WTC11 (cell line): ENCODE data around the gene F2.

Experiments used
- AFF4 ChIP-seq: sonication (generic); formaldehyde crosslinking; IDR thresholded peaks from 2 replicates; pipeline ENCODE4 v1.8.1; 2023; ENCODE audit warnings: mild to moderate bottlenecking, missing genetic modification reagents, borderline replicate concordance
- ATF2 ChIP-seq: sonication (generic); formaldehyde crosslinking; IDR thresholded peaks from 2 replicates; pipeline ENCODE4 v1.8.1; 2022; ENCODE audit warnings: low read depth, missing genetic modification reagents, borderline replicate concordance
- ATF3 ChIP-seq: sonication (generic); formaldehyde crosslinking; conservative IDR thresholded peaks from 2 replicates; pipeline ENCODE4 v1.8.1; 2022; ENCODE audit warnings: mild to moderate bottlenecking, missing genetic modification reagents
- CTCF ChIP-seq: fragments of 200-600 bp; IDR thresholded peaks from 2 replicates; pipeline ENCODE4 v1.8.0; 2022; ENCODE audit warnings: antibody characterized with exemption
- E2F1 ChIP-seq: sonication (generic); formaldehyde crosslinking; IDR thresholded peaks from 2 replicates; pipeline ENCODE4 v1.8.0; 2022; ENCODE audit warnings: mild to moderate bottlenecking, missing genetic modification reagents
- GABPB1 ChIP-seq: sonication (generic); formaldehyde crosslinking; IDR thresholded peaks from 2 replicates; pipeline ENCODE4 v1.8.1; 2023; ENCODE audit warnings: mild to moderate bottlenecking, missing genetic modification reagents
- IRF2 ChIP-seq: sonication (generic); formaldehyde crosslinking; IDR thresholded peaks from 2 replicates; pipeline ENCODE4 v1.8.0; 2022; ENCODE audit warnings: low read depth, missing genetic modification reagents, borderline replicate concordance
- JUN ChIP-seq: sonication (generic); formaldehyde crosslinking; IDR thresholded peaks from 2 replicates; pipeline ENCODE4 v1.8.0; 2023; ENCODE audit warnings: mild to moderate bottlenecking, missing genetic modification reagents
- MAX ChIP-seq: sonication (generic); formaldehyde crosslinking; IDR thresholded peaks from 2 replicates; pipeline ENCODE4 v1.8.0; 2022; ENCODE audit warnings: mild to moderate bottlenecking, missing genetic modification reagents
- SP1 ChIP-seq: sonication (generic); formaldehyde crosslinking; conservative IDR thresholded peaks from 2 replicates; pipeline ENCODE4 v1.8.1; 2022; ENCODE audit warnings: missing genetic modification reagents
- TEAD4 ChIP-seq: sonication (generic); formaldehyde crosslinking; IDR thresholded peaks from 2 replicates; pipeline ENCODE4 v1.8.0; 2022; ENCODE audit warnings: mild to moderate bottlenecking, missing genetic modification reagents
- ZBTB21 ChIP-seq: sonication (generic); formaldehyde crosslinking; IDR thresholded peaks from 2 replicates; pipeline ENCODE4 v1.8.1; 2023; ENCODE audit warnings: mild to moderate bottlenecking, missing genetic modification reagents, borderline replicate concordance
- ZNF232 ChIP-seq: sonication (generic); formaldehyde crosslinking; IDR thresholded peaks from 2 replicates; pipeline ENCODE4 v1.8.0; 2022; ENCODE audit warnings: mild to moderate bottlenecking, missing genetic modification reagents
- ZNF425 ChIP-seq: fragments of 250-450 bp; sonication (Bioruptor Pico); conservative IDR thresholded peaks from 2 replicates; pipeline ENCODE4 v1.9.0; 2021; ENCODE audit warnings: mild to moderate bottlenecking

GRCh38 chr11:46761807-46762206 lies 42.8 kb downstream of the F2 start:
- TF ChIP-seq GABPB1 (CRISPR knock-in tag) = no peak
- TF ChIP-seq CTCF = no peak
- TF ChIP-seq E2F1 (CRISPR knock-in tag) = no peak
- no peak for TF ChIP-seq ATF2 (CRISPR knock-in tag)
- no peak for TF ChIP-seq MAX (CRISPR knock-in tag)
- TF ChIP-seq TEAD4 (CRISPR knock-in tag) = no peak
- TF ChIP-seq AFF4 (CRISPR knock-in tag) = no peak
- TF ChIP-seq SP1 = no peak
- no peak for TF ChIP-seq ZNF232
- no peak for TF ChIP-seq JUN (CRISPR knock-in tag)
- no peak for TF ChIP-seq ZBTB21 (CRISPR knock-in tag)
- no peak for TF ChIP-seq ATF3
- TF ChIP-seq ZNF425 (CRISPR knock-in tag) = no peak
- no peak for TF ChIP-seq IRF2 (CRISPR knock-in tag)
